H1 (cell line): ENCODE data around the gene BUD23. TPM values are rescaled to one million over a fixed set of nuclear protein-coding genes. Genes with fewer than 3 reads are reported as not detected.

Experiments
- BACH1 ChIP-seq: IDR thresholded peaks from 2 replicates; pipeline ENCODE4 v1.6.1; 2012; ENCODE audit warnings: low read length, improper control_type of control experiment
- BCL11A ChIP-seq, 2 experiments: IDR thresholded peaks; one replicate each; pipeline ENCODE4 v1.6.1; 2011; ENCODE audit warnings: low read depth in 2 of 2, low read length in 2 of 2, mild to moderate bottlenecking in 2 of 2
- CHD1 ChIP-seq: IDR thresholded peaks from 2 replicates; pipeline ENCODE4 v1.6.1; 2012; ENCODE audit warnings: low read depth, low read length, improper control_type of control experiment
- CHD2 ChIP-seq: IDR thresholded peaks from 2 replicates; pipeline ENCODE4 v1.6.1; 2012; ENCODE audit warnings: low read length, improper control_type of control experiment
- CTBP2 ChIP-seq: IDR thresholded peaks from 2 replicates; pipeline ENCODE4 v1.7.0; 2011; ENCODE audit warnings: borderline replicate concordance, mild to moderate bottlenecking, moderate library complexity, mixed read lengths, low read length; ENCODE audit not compliant: insufficient read depth, insufficient read length
- PHF8 ChIP-seq: fragments of 200-600 bp; sonication (generic); conservative IDR thresholded peaks from 2 replicates; pipeline ENCODE4 v1.7.1; 2012; ENCODE audit warnings: low read depth, mild to moderate bottlenecking, inconsistent platforms, low read length, moderate library complexity
- polyA plus RNA-seq, 7 experiments: library from polyadenylated mRNA; depleted of rRNA in 3 of 7; stranded (reverse) in 5 of 7; unstranded in 2 of 7; fragments of >200 nt in 5 of 7; fragments of 200-250 nt in 2 of 7; gene quantifications; 1 replicate in 5 of 7; 2 replicates in 1 of 7; 4 replicates in 1 of 7; pipeline versions ENCODE4 v1.2.1 to v1.2.3, GENCODE V29; 2011 to 2013; ENCODE audit warnings: missing spikeins in 2 of 7, mixed read lengths in 2 of 7
- total RNA-seq: library from RNA; stranded (reverse); fragmentation: NEBNext Ultra II Directional; extraction: Animal tissue kit (Norgen Biotek cat#: 25700); gene quantifications from 2 replicates; pipeline ENCODE4 v1.2.1, GENCODE V29; 2021
- TF ChIP-seq, protein P1 (sequence below): IDR thresholded peaks from 2 replicates; pipeline ENCODE4 v1.6.1; 2012; ENCODE audit warnings: low read length, inconsistent platforms

BUD23 gene
- total and polyA plus RNA-seq, 2 of the 8 experiments (the other 6 are each of a cell fraction or from before 2014, with no cell fraction given), result 72.3 to 78.4 TPM

DNA sequence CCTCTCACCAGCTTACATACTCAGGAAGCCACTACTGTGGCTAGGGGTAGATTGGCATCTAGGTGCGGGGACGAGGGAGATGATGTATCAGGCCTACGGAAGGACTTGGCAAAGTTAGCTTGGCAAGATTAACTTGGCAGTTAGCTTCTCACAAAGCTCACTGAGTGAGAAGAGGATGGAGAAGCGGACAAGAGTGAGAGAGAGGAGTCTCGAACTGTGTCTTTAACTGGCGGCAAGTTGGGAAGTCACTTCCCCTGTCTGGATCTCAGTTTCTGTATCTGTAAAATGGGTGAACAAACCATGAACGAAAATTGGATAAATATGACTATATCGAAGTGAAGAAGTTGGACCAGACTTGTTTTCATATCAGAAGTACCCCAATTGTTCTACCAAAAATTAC, 49.6 kb upstream of the BUD23 start (continued):
- TF ChIP-seq, protein P1, sequence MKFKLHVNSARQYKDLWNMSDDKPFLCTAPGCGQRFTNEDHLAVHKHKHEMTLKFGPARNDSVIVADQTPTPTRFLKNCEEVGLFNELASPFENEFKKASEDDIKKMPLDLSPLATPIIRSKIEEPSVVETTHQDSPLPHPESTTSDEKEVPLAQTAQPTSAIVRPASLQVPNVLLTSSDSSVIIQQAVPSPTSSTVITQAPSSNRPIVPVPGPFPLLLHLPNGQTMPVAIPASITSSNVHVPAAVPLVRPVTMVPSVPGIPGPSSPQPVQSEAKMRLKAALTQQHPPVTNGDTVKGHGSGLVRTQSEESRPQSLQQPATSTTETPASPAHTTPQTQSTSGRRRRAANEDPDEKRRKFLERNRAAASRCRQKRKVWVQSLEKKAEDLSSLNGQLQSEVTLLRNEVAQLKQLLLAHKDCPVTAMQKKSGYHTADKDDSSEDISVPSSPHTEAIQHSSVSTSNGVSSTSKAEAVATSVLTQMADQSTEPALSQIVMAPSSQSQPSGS, result no peak
- TF ChIP-seq PHF8 (no peak), BCL11A (IDR thresholded peaks at IDR 0.05; ENCODE audit: low read depth in 2 of 2, low read length in 2 of 2) (no peak), BACH1 (no peak), CHD1 (no peak), CHD2 (no peak), CTBP2 (no peak)
